ENCODE measurements around the gene RFX3. TPM values are rescaled to one million over a fixed set of nuclear protein-coding genes. Genes with fewer than 3 reads are reported as not detected.

RFX3 gene
- total RNA-seq: 15.1 TPM

GRCh38 chr9:3525836-3526164 is at the start of gene RFX3:
Gene RFX3, minus strand, starts transcription at chr9:3526001. Its CDS starts 130,413 bp downstream, at chr9:3395588.
- DNase-seq: peak; percentile 98

- DNase-seq: no peak
These were observed 45.7 kb upstream of the RFX3 start for GRCh38 chr9:3571500-3571899.

- no peak for DNase-seq
These were observed 43.7 kb upstream of the RFX3 start for GRCh38 chr9:3569529-3569928.

GRCh38 chr9:3567988-3568387 is 42.2 kb upstream of the RFX3 start:
- no peak for DNase-seq

- DNase-seq: no peak
These were observed 27.4 kb upstream of the RFX3 start for GRCh38 chr9:3553076-3553765.

- DNase-seq: no peak
These were observed 23.4 kb upstream of the RFX3 start for GRCh38 chr9:3549225-3549624.

GRCh38 chr9:3548648-3549047 is 22.8 kb upstream of the RFX3 start:
- DNase-seq: no peak

- DNase-seq: no peak
These were observed 15.4 kb upstream of the RFX3 start for GRCh38 chr9:3541206-3541605.

GRCh38 chr9:3534614-3535404 is 9.0 kb upstream of the RFX3 start:
- DNase-seq: no peak

- no peak for DNase-seq
These were observed 6.4 kb upstream of the RFX3 start for GRCh38 chr9:3532158-3532557.

GRCh38 chr9:3528451-3528850 is 2.6 kb upstream of the RFX3 start:
- DNase-seq: no peak

GRCh38 chr9:3526997-3527940 is 1.5 kb upstream of the RFX3 start:
- DNase-seq: peak; percentile 9

- peak; percentile 86 for DNase-seq
These were observed 580 bp upstream of the RFX3 start for GRCh38 chr9:3526165-3526996.

GRCh38 chr9:3525096-3525835 is 535 bp downstream of the RFX3 start:
- DNase-seq: no peak

- DNase-seq: no peak
These were observed 3.8 kb downstream of the RFX3 start for GRCh38 chr9:3521966-3522365.

GRCh38 chr9:3520564-3520963 is 5.2 kb downstream of the RFX3 start:
- no peak for DNase-seq

- no peak for DNase-seq
These were observed 8.3 kb downstream of the RFX3 start for GRCh38 chr9:3517377-3518048.

- DNase-seq: no peak
These were observed 9.0 kb downstream of the RFX3 start for GRCh38 chr9:3516667-3517330.

GRCh38 chr9:3515405-3515804 is 10.4 kb downstream of the RFX3 start:
- no peak for DNase-seq

GRCh38 chr9:3514786-3515185 is 11.0 kb downstream of the RFX3 start:
- DNase-seq: no peak
